ENCODE measurements around the gene SPATS2.

- TF ChIP-seq EZH2 (IDR thresholded peaks at IDR 0.05) (no peak), CTCF (IDR thresholded peaks at IDR 0.05) (no peak), EZH2phosphoT487 (IDR thresholded peaks at IDR 0.05) (no peak)
Observed at GRCh38 chr12:49458816-49459215, 91.6 kb downstream of the SPATS2 start.
